ENCODE data around the gene PPP6R1. TPM values are rescaled to one million over a fixed set of nuclear protein-coding genes. Genes with fewer than 3 reads are reported as not detected.
A peak's percentile ranks its signal among the peaks of the same experiment; 100 is the strongest.

PPP6R1 gene
- total and polyA plus RNA-seq, 10 donors = 49.2 to 150 (median 129) TPM

- Histone ChIP-seq H3K9me3 (no peaks in the 10 kb centered on the region), H3K27me3 (replicated peaks in 1 of 7) (no peaks in the 10 kb centered on the region), H3K4me1 (peaks cover 69 to 90% (median 87%) of the 10 kb centered on the region in 6 donors), H3K36me3 (peaks cover 0 to 9% (median 0%) of the 10 kb centered on the region in 6 donors), H3K27ac (peak overlapping the region; percentile 84 to 98 (median 96)), H3K4me3 (peak overlapping the region; percentile 22 to 96 (median 90))
- DNase-seq = no peak
- WGBS, 5 donors = 7 to 16% (median 8%) methylated on average over 5 to 6 of the region's 6 CpGs
- intact Hi-C loops (cut with DNase I; ENCODE audit: low total_unique reads) = loop anchor here (10.0 kb wide), 1 partner anchor 70 kb away; the partner anchor contains the start of gene SYT5
- TF ChIP-seq POLR2AphosphoS5 (IDR thresholded peaks at IDR 0.05) = peak in 1 of 3 donors; percentile 0
- no peak for TF ChIP-seq CTCF (IDR thresholded peaks at IDR 0.05 in 8 of 11, conservative IDR thresholded peaks at IDR 0.05 in 3 of 11)
Observed at GRCh38 chr19:55254625-55254977, 4.2 kb downstream of the PPP6R1 start.

- peak; percentile 94 for DNase-seq
- peak overlapping the region; percentile 84 to 98 (median 96) for H3K27ac ChIP-seq
- no peaks in the 10 kb centered on the region for H3K9me3 ChIP-seq
- intact Hi-C loops (cut with DNase I; ENCODE audit: low total_unique reads) = loop anchor here (10.0 kb wide), 1 partner anchor 69 kb away; the partner anchor contains the start of gene SYT5
- WGBS, 5 donors = 5 to 23% (median 11%) methylated on average over 20 to 23 of the region's 23 CpGs
- H3K4me3 ChIP-seq = peak overlapping the region; percentile 22 to 96 (median 90)
- peaks cover 0 to 15% (median 0%) of the 10 kb centered on the region in 6 donors for H3K36me3 ChIP-seq
- peak in 2 of 11 experiments; percentile 9 to 30 for TF ChIP-seq CTCF (IDR thresholded peaks at IDR 0.05 in 8 of 11, conservative IDR thresholded peaks at IDR 0.05 in 3 of 11)
- TF ChIP-seq POLR2A (IDR thresholded peaks at IDR 0.05) = no peak
- TF ChIP-seq POLR2AphosphoS5 (IDR thresholded peaks at IDR 0.05) = peak; percentile 60 to 76 (median 61)
- peaks cover 68 to 91% (median 89%) of the 10 kb centered on the region in 6 donors for H3K4me1 ChIP-seq
- no peaks in the 10 kb centered on the region for H3K27me3 ChIP-seq (replicated peaks in 1 of 7)
Observed at GRCh38 chr19:55253842-55254624, 4.8 kb downstream of the PPP6R1 start.

GRCh38 chr19:55252760-55253663 is 5.8 kb downstream of the PPP6R1 start:
- H3K36me3 ChIP-seq = peaks cover 0 to 23% (median 0%) of the 10 kb centered on the region in 6 donors
- no peaks in the 10 kb centered on the region for H3K9me3 ChIP-seq
- H3K27ac ChIP-seq = peak overlapping the region; percentile 84 to 98 (median 96)
- intact Hi-C loops (cut with DNase I; ENCODE audit: low total_unique reads) = loop anchor here (10.0 kb wide), 1 partner anchor 68 kb away; the partner anchor contains the start of gene SYT5
- peak; percentile 75 for DNase-seq
- peaks cover 68 to 100% (median 98%) of the 10 kb centered on the region in 6 donors for H3K4me1 ChIP-seq
- H3K27me3 ChIP-seq (replicated peaks in 1 of 7) = no peaks in the 10 kb centered on the region
- TF ChIP-seq POLR2AphosphoS5 (IDR thresholded peaks at IDR 0.05) = no peak
- TF ChIP-seq CTCF (IDR thresholded peaks at IDR 0.05 in 8 of 11, conservative IDR thresholded peaks at IDR 0.05 in 3 of 11) = no peak
- TF ChIP-seq POLR2A (IDR thresholded peaks at IDR 0.05) = no peak
- peak overlapping the region in 7 of 8 donors; percentile 43 to 96 (median 91) for H3K4me3 ChIP-seq
- WGBS, 5 donors = 58 to 70% (median 61%) methylated on average over 21 of the region's 21 CpGs

Data from spleen (tissue), 11 donors.